ENCODE data around the gene SRCIN1.

SRCIN1 gene

DNA sequence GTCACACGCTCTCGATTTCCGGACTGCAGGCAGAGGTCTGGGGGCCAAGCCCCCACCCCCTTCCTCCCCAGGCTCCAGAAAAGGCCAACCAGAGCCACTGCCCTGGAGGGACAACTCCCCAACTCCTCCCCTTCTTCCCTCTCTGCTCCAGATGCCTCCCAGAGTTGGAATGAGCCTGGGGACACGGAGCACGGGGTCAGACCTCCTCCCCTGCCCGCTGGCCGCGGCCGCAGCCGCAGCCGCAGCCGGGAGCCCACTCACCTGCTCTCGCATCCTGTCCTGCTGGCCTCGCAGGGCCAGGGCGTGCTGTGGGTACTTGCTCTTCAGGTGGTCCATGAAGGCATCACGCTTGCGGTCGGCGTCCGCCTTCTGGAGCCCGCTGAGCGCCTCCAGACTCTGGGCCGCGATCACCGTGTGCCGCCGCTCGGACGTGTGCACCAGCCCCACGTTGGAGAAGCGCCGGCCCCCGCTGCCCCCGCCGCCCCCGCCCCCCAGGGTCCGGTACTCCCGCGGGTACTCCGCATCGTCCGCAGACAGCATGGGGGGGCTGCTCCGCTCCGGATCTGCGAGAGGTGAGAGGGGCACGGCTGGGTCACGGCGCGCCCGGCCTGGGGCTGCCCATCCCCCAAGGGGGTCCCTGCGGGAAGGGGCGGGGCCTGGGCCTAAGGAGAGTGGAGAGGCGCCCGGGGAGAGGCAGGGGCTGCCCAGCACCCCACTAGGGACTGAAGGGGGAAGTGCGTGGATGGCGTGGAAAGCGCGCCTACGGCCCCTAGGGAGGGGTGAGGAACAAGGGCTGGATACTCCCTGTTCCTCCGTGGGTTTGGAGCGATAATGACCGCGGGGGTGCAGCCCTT lies 27.3 kb downstream of the SRCIN1 start:
- DNase-seq (ENCODE audit: low spot score): peak; percentile 54

DNA sequence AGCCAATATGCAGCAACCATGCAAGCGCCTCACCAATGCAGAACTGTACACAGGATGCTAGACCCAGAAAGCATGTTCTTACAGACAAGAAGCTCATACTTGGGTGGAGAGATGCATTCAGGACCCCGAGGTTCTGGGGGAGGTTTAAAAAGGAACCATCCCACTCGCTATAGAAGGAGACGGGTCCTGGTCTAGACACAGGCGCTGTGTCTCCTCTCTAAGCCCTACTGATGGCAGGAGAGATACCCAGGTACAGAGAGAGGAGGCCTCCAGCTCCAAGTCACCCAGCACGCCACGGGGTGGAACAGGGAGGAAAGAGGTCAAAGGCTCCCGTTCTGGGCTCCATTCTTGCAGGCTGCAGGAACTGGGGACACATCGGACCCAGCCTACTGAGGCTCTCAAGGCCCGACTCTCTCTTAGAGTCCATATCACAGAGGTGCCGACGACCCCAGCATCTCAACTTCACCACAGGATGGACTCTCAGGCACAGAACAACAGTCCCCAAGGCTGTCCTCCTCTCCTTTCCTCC lies 28.0 kb downstream of the SRCIN1 start:
- DNase-seq (ENCODE audit: low spot score): no peak

DNA sequence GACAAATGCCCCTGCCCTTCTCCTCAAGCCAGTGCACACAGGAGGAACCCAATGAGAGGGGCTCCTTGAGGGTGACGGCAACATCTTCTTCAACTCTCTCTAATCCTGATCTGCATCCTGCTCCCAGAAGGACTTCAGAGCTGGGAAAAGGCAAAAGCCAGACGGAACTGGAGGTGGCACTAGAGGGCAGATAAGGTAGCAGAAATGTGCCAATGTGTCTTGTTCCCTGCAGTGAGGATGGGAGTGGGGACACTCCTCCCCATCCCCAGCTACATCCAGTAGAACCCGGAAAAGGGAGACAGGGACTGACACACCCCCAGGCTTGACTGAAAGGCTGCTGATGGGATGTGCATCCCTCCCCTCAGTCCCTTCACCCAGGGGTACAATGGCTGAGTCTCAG lies 28.5 kb downstream of the SRCIN1 start:
- DNase-seq (ENCODE audit: low spot score): no peak

DNA sequence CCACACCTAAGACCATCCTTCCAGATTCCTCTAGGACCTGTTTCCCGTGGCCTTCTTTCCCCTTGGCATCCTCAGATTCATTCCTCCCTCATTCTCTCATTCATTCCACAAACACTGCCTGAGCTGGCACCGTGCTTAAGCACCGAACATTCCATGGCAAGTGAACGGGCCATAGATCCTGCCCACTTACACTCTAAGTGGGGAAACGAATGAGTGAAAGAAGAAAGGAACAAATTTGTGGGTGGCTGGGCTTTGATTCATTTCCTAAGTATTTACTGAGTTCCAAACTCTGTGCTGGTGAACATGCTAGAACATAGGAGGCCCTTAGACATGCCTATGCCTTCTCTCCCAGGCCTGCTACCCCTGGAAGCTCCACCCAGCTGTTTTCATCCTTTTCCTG lies 30.0 kb downstream of the SRCIN1 start:
- no peak for DNase-seq (ENCODE audit: low spot score)

DNA sequence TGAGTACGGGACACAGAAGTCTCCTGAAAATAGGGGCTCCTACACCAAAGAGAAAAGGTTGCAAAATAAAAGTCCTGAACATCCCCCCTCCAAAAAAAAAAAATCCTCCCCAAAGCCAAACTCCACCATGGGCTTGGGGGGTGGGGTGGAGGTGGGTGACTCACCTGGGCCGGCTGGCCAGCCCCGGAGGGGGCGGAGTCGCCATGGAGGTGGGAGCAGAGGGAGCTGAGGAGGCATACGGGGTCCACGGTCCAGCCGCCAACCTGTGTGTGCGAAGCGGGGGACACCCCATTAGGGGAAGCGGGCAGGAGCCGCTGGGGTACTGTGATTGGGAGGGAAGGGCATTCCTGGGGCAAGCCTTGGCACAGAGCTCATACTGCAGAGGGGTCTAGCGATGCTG lies 31.0 kb downstream of the SRCIN1 start:
- no peak for DNase-seq (ENCODE audit: low spot score)

DNA sequence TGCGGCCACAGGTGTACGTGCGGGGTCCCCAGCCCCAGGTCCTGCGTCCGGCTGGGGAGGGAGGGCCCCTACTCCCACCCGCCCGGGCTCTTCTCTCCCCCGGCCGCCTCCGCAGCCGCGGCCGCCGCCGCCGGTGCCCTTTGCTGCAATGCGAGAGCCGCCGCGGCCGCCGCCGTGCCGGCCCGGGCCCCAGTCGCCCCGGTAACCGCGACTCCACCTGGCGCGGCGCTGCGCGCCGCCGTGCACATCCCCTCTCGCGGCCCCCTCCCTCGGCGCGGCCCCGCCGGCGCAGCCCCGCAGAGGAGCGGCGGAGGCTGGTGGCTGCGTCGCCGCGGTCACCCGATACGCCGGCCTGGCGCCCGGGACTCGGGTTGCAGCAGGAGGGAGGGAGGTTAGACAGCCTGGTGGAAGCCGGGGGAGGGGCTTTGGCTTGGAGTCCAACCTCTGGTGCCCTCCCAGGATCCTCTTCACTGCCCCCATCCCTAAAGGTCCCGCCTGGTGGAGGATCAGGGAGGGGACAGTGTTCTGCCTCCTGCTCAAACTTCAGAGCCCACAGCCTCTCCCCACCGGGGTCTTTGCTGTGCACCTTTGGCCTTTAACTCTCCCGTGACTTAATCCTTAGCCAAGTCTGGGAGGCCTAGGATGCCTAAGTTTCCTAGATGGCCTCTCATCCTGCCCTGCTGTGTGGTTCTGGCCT lies 32.9 kb downstream of the SRCIN1 start:
- DNase-seq (ENCODE audit: low spot score): peak; percentile 90

DNA sequence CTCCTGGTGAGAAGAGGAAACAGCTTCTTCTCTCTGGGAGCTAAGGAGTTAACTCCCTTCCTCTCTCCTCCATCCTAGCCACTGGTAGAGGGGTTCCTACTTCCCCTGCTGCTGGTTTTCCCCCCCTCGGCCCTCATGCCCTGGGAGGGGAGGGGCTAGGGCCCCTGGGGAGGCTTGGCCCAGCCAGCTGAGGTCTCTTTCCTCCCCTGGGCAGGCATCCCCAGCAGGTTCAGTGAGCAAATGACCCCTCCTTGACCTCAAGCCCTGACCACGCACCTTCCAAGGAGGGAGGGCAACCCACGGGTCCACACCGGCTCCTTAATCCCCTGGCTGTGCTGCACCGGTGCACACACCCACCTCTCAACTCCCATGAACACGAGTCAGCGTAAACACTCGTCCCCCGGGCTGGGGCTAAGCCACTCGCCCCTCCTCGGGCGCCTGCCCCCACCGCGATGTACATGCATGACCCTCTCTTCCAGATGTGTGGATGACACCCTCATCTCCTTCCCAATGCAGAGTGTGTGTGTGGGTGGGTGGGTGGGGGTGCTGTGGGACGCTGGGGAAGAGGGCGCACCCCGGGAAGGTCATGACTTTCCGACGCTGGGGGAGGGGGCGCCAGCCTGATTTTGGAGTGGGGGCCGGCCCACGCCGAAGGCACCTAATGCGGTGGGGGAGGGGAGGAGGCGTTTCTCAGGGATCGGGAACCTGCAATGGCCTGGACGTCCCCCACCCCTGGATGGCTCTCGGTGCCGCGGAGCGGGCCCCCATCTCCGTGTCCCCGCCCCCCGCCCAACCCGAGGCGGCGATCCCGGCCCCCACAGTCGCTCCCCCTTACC lies 33.7 kb downstream of the SRCIN1 start:
- DNase-seq (ENCODE audit: low spot score): peak; percentile 77

DNA sequence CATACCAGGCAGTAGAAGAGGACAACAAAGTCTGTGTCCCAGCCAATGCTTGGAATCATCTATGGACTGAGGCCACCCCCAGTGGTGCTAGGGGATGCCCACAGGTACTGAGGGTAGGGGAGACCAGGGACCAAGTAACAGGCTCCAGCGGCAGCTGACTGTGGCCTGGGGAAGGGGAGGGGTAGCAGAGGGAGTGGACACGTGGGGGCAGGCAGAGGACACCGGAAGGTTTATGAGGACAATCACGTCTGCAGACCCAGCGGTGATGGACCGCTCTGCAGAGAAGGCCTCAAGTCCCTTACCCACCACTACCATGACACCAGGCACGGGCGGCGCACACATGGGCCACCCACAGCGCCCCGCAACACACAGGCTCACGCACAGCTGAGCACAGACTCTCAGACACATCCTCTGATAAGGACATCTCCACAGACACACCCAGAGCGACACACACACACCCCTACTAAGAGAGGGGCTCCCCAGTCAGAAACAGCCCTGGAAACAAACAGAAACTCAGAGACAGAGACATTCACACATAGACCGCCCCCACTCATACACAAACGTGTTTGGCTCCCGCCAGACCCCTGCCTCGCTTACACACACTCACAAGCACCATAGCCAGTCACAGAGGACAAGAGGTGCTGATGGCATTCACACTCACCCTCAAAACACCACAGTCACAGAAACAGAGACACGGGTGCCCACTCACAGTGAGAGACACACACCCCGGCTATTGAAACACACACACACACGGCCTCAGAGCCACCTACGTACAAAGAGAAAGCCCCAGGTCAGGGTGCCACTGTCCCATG lies 35.8 kb downstream of the SRCIN1 start:
- no peak for DNase-seq (ENCODE audit: low spot score)

DNA sequence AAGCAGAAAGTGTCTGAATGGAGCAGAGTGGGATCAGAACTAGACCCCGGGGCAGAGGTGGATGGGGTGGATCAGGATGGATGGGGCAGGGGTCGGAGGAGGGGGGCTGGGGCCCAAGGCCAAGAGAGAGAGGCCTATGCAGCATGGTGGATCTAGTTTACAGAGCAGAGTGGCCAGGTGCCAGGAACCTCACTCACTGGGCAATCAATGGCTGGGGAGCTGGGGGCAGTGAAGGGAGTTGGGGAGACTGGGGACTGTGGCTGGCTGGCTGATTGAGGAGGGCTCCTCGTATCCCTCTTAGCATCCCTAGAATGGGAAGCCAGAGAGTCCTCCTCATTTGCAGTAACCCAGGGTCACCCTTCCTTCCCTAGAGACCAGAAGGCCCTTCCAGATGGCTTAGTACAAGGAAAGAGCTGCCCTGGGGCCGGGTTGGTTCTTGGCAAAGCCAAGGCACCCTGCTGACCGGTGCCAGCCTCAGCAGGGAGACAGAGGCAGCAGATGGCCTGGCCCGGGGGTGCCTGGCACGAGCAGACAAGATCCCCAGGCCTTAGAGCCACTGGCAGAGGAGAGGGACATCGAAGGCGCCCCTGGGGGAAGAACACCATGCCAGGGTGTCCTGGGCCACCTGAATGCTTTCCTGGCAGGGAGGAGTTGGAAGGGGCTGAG lies 36.8 kb downstream of the SRCIN1 start:
- DNase-seq (ENCODE audit: low spot score): no peak

DNA sequence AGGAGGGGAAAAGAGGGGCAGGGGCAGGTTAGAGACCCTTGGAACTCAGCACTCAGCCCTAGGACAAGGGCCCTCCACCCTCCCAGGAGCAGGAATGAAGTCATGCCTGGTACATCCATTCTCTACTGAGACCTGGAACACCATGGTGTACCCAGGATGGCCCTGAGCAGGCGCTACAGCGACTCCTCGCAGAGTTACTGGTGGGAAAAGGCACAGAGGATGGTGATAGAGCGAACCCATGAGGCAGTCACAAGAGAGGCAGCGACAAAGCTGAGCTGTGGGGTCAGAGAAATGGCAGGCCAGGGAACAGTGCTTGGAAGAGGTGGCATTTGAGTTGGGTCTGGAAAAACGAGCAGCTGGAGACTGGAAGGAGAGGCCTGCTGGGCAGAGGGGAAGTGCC lies 37.5 kb downstream of the SRCIN1 start:
- DNase-seq (ENCODE audit: low spot score): no peak

DNA sequence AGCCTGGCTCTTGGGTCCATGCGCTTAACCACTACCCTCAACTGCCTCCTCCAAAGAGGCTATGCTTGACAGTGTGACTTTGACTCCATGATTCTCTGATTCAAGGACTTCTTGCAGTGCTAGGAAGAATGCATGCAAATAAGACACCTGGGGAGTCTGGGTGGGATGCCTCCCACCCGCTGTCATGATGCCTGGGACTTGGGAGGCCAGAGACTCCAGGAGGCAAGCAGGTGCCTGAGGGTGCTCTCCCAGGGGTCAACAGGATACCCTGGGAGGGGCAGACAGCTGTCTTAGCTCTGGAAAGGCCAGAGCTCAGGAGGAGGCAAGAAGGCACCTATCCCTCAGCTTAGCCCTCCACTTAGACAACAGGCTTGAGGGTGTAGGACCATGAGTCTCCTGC lies 38.4 kb downstream of the SRCIN1 start:
- DNase-seq (ENCODE audit: low spot score): no peak

DNA sequence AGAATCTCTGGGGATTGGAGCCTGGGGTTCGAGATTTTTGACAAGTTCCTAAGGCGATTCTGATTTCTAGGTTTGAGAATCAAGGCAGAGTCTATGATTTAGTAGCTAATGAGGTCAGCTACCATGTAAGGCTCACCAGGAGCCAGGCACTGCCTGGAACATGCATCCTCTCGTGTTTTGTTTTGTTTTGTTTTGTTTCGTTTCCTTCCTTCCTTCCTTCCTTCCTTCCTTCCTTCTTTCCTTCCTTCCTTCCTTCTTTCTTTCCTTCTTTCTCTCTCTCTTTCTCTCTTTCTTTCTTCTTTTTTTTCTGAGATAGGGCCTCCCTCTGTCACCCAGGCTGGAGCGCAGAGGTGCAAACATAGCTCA lies 39.1 kb downstream of the SRCIN1 start:
- no peak for DNase-seq (ENCODE audit: low spot score)

DNA sequence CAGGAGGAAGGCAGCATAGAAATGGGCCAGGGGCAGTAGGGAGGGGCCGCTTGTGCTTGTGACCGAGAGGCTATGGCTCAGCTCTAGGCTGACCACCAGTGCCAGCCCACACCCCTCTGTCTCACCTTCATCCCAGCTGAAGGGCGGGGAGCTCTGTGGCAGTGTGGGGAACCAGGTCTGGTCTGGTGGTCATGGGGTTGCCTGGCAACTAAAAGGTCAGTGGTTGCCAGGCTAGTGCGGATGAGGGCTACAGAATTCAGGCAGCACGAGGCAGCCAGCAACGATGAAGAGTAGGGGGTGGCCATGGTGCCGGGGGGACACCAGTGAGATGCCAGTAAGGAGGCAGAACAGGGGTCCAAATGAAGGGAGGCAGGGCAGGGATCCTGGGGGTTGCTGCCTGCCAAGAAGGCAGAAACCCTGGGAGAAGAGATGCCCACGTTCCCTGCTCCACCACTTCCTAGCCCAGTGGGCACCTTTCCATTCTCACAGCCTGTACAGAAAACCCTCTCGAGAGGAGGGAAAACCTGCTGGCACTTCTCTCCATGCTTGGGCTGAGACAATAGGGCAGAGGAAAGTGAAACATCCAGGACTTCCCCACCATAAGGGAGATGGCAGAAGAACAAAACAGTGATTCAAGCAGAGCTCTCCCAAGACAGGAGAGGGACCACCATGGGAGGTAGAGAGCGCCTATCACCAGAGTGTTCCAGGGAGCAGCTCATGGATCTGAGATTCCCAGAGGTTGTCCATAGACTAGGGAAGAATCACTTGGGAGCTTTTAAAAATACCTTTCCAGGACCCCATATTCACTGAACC lies 39.7 kb downstream of the SRCIN1 start:
- no peak for DNase-seq (ENCODE audit: low spot score)

DNA sequence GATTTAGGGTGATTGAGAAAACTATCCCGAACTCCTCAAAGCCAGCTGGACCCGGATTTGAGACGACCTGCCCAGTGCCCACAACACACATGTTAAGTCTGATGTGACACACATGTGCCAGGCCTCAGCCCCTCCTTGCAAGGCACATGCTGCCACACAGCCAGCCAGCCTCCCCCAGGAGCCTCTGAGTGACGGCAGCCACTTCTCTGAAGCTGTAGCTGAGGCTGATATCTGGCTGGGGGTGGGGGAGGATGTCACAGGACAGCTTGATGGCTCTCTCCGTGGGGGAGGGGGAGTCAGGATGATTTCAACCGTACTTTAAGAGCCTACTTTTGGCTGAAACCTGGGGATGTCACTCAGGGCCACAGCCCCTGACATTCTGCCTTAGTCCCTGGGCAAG lies 40.9 kb downstream of the SRCIN1 start:
- no peak for DNase-seq (ENCODE audit: low spot score)

DNA sequence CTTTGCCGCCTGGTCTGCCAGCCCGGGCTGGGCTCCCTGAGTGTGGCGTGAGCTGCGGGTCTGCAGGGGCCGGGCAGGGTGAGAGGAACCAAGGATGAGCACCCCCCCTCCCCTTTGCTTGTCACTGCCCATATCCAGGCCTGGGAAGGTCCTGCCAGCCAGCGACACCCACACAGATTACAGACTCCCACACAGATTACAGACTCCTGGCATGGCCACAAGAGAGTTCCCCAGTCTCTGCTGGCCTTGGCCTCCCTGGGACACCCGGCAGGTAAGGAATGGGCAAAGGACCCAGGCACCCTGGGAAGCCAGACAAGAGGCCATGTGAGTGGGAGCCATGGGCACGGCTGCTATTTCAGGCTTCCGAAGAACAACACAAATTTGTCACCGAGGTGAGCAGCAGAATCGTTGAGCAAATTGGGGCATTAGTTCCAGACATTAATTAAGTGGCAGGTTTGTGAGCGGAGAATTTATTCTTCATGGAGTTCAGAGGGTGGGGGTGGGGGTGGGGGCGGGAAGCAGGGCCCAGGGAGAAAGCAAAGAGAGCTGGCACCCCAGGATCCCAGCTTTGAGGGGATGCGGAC lies 41.4 kb downstream of the SRCIN1 start:
- DNase-seq (ENCODE audit: low spot score): no peak

DNA sequence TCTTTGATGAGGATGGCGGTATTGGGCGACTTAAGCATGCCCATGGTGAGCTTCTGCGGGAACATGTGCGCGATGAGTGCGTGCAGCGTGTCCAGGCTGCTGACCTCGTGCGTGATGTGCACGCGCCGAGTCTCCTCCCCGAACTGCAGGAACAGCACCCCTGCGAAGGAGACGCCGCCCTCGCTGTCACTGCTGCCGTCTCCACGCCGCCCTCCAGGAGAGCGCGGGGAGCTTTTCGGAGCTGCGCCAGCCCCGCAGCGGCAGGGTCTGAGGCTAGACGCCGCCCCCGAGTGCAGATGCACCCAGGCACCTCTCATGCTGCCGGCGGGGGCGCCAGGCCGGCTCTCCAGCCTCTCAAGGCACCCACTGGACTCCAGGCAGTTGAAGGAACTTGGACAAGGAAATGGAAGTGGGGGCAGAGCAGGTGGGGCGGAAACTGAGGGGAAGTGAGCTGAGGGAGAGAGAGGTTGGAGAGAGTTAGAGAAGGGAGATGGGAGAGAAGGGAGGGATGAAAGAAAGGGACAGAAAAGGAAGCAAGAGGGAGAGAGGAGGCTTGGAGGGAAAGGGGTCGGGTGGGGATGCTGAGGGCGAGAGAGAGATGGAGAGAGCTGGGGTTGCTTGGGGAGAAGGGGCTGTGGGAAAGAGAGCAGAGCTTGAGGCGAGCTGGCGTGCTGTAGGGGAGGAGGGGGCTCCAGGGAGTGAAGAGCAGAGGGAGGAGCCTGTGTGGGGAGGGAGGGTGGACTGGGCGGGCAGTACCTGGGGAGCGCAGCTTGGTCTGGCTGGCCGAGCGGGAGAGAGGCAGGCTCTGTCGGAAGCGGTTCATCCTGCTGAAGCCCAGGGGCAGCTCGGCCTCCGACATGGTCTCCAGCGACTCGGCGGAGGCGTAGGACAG lies 42.1 kb downstream of the SRCIN1 start:
- DNase-seq (ENCODE audit: low spot score): peak; percentile 77

DNA sequence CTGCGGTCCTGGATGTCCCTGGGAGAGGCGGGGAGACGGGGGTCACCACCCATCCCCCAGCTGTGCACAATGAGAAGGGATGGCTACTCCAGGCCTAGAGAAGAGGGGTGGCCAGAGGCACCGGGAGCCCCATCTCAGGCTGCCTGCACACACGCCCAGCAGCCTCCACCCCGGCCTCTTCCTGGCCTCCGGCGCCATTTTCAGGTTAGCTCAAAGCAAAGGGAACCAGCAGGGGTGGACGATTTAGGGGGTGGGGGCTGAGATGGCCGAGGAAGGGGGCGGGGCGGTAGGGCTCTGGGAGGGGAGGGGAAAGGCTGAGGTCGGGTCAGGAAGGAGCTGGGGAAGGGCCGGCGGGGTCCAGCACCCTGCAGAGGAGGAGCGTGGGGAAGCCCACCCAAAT lies 42.8 kb downstream of the SRCIN1 start:
- peak; percentile 50 for DNase-seq (ENCODE audit: low spot score)

DNA sequence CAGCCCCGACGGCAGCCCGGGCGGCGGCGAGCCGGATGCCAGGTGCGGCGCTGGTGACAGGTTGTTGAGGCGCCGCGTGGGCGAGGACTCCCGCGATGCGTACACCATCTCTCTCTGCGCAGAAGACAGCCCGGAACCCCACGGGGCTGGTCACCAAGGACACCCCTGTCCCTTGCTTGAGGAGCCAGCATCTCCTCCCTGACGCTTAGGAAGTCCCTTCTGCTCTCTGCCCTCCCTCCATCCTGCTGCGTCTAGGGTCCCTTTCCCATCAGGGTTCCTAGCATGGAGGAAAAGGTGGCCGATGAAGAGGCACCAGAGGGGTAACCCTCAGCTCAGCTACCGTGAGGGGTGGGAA lies 43.6 kb downstream of the SRCIN1 start:
- no peak for DNase-seq (ENCODE audit: low spot score)

Measured in iPS-NIHi11 (cell line).